ENCODE data around the gene DHX30. TPM values are rescaled to one million over a fixed set of nuclear protein-coding genes. Genes with fewer than 3 reads are reported as not detected.

DHX30 gene
- total and polyA plus RNA-seq, 9 of the 15 experiments (the other 6 are each of a cell fraction or from before 2014, with no cell fraction given), result 12.3 to 158 (median 79.0) TPM

GRCh38 chr3:47780741-47781684, 21.9 kb upstream of the DHX30 start (continued):
- TF ChIP-seq USF2 (CRISPR knock-in tag; IDR thresholded peaks at IDR 0.05) (no peak; the same call in 1 of the 2 replicates), GTF2B (IDR thresholded peaks at IDR 0.05; ENCODE audit: extremely low read depth, insufficient read length) (no peak), PML (IDR thresholded peaks at IDR 0.05; ENCODE audit: low read length) (no peak), SIN3A (IDR thresholded peaks at IDR 0.05; ENCODE audit: borderline replicate concordance in 2 of 2, control insufficient read depth in 1 of 2, low read depth in 2 of 2, low read length in 2 of 2) (peak; percentile 97 to 99; a peak in 3 of 4 replicates), STAG1 (CRISPR knock-in tag; IDR thresholded peaks at IDR 0.05; ENCODE audit: borderline replicate concordance) (peak; percentile 62), WHSC1 (IDR thresholded peaks at IDR 0.05; ENCODE audit: low read length) (no peak), PHB2 (IDR thresholded peaks at IDR 0.05; ENCODE audit: low read depth) (no peak), U2AF1 (optimal IDR thresholded peaks at IDR 0.05; ENCODE audit: low read depth, low read length) (peak; percentile 77), CXXC5 (CRISPR knock-in tag; IDR thresholded peaks at IDR 0.05) (no peak), CBX8 (IDR thresholded peaks at IDR 0.05; ENCODE audit: borderline replicate concordance, extremely low read depth, low read depth, low read length, poor library complexity, severe bottlenecking) (no peak), JUND (IDR thresholded peaks at IDR 0.05; ENCODE audit: borderline replicate concordance, low read depth, low read length) (no peak), JUND (tag; IDR thresholded peaks at IDR 0.05; ENCODE audit: borderline replicate concordance, low read depth, low read length) (no peak), ETV5 (CRISPR knock-in tag; IDR thresholded peaks at IDR 0.05; ENCODE audit: low read depth) (no peak), FOXJ3 (CRISPR knock-in tag; IDR thresholded peaks at IDR 0.05) (no peak), NFIX (CRISPR knock-in tag; IDR thresholded peaks at IDR 0.05; ENCODE audit: low read depth) (no peak), ZC3H4 (CRISPR knock-in tag; IDR thresholded peaks at IDR 0.05; ENCODE audit: borderline replicate concordance) (peak; percentile 94), CREB3L1 (IDR thresholded peaks at IDR 0.05; ENCODE audit: borderline replicate concordance, low read depth) (peak; percentile 86), SIX5 (IDR thresholded peaks at IDR 0.05; ENCODE audit: borderline replicate concordance in 1 of 2, insufficient read depth in 1 of 2, low read depth in 1 of 2, low read length in 2 of 2) (no peak), C11orf30 (IDR thresholded peaks at IDR 0.05; ENCODE audit: low read depth) (peak; percentile 72), MAX (CRISPR knock-in tag; IDR thresholded peaks at IDR 0.05) (peak; percentile 82), CTCFL (IDR thresholded peaks at IDR 0.05; ENCODE audit: borderline replicate concordance, insufficient read depth, low read depth, low read length, poor library complexity, severe bottlenecking) (no peak)
